C4-2B (cell line): ENCODE data around the gene QSOX2.

Experiments used
- H3K27ac ChIP-seq: fragments of 450-650 bp; 2 replicates; pipeline ENCODE4 v1.5.1; 2017
- CTCF ChIP-seq: fragments of 450-650 bp; conservative IDR thresholded peaks from 2 replicates; pipeline ENCODE4 v1.5.1; 2017; ENCODE audit warnings: mild to moderate bottlenecking
- ZFX ChIP-seq: fragments of 450-650 bp; IDR thresholded peaks from 2 replicates; pipeline ENCODE4 v1.6.1; 2017

QSOX2 gene

GRCh38 chr9:136223871-136224640 lies 21.6 kb downstream of the QSOX2 start:
- no peak overlapping the region for H3K27ac ChIP-seq

GRCh38 chr9:136222906-136223285 lies 22.7 kb downstream of the QSOX2 start:
- no peak overlapping the region for H3K27ac ChIP-seq
- TF ChIP-seq CTCF, result no peak
- TF ChIP-seq ZFX, result no peak

More at GRCh38 chr9:136223871-136224640, 21.6 kb downstream of the QSOX2 start:
- no peak for TF ChIP-seq CTCF
- no peak for TF ChIP-seq ZFX

GRCh38 chr9:136222166-136222905 lies 23.3 kb downstream of the QSOX2 start:
- H3K27ac ChIP-seq, result no peak overlapping the region
- no peak for TF ChIP-seq ZFX
- no peak for TF ChIP-seq CTCF

GRCh38 chr9:136220017-136220729 lies 25.4 kb downstream of the QSOX2 start:
- no peak for TF ChIP-seq CTCF
- no peak for TF ChIP-seq ZFX
- H3K27ac ChIP-seq, result no peak overlapping the region

- no peak overlapping the region for H3K27ac ChIP-seq
- no peak for TF ChIP-seq CTCF
- TF ChIP-seq ZFX, result no peak
Observed at GRCh38 chr9:136219276-136219675, 26.3 kb downstream of the QSOX2 start.

- H3K27ac ChIP-seq, result no peak overlapping the region
- TF ChIP-seq ZFX, result no peak
- TF ChIP-seq CTCF, result no peak
Observed at GRCh38 chr9:136218673-136219072, 26.9 kb downstream of the QSOX2 start.

GRCh38 chr9:136218271-136218670 lies 27.3 kb downstream of the QSOX2 start:
- TF ChIP-seq CTCF, result no peak
- TF ChIP-seq ZFX, result no peak
- no peak overlapping the region for H3K27ac ChIP-seq
